GM23248 (cell line): ENCODE results near the gene TUNAR. TPM values are rescaled to one million over a fixed set of nuclear protein-coding genes. Genes with fewer than 3 reads are reported as not detected.

ENCODE experiments used
- DNase-seq: peaks from one replicate; pipeline ENCODE4 v3.0.0-alpha.2; 2015
- H2AFZ ChIP-seq: fragments of 200-600 bp; sonication (generic); 2 replicates; pipeline ENCODE4 v1.6.1; 2016; ENCODE audit warnings: antibody characterized with exemption
- H3F3A ChIP-seq: fragments of 200-600 bp; sonication (generic); 2 replicates; pipeline ENCODE4 v1.6.1; 2016; ENCODE audit warnings: mild to moderate bottlenecking, antibody characterized with exemption, mixed run types; ENCODE audit not compliant: insufficient read depth
- H3K27ac ChIP-seq: fragments of 200-600 bp; sonication (generic); 2 replicates; pipeline ENCODE4 v1.5.1; 2016; ENCODE audit warnings: mild to moderate bottlenecking
- H3K27me3 ChIP-seq: fragments of 200-600 bp; sonication (generic); replicated peaks from 2 replicates; pipeline ENCODE4 v1.6.1; 2016; ENCODE audit warnings: mild to moderate bottlenecking; ENCODE audit not compliant: insufficient read depth
- H3K36me3 ChIP-seq: fragments of 200-600 bp; sonication (generic); 2 replicates; pipeline ENCODE4 v1.6.1; 2016; ENCODE audit warnings: low read depth, mild to moderate bottlenecking
- H3K4me1 ChIP-seq: fragments of 200-600 bp; sonication (generic); 2 replicates; pipeline ENCODE4 v1.6.1; 2016; ENCODE audit warnings: mild to moderate bottlenecking; ENCODE audit not compliant: insufficient read depth
- H3K4me2 ChIP-seq: fragments of 200-600 bp; sonication (generic); one replicate; pipeline ENCODE4 v1.6.1; 2016; ENCODE audit warnings: mild to moderate bottlenecking; ENCODE audit not compliant: unreplicated experiment
- H3K4me3 ChIP-seq: fragments of 200-600 bp; sonication (generic); 2 replicates; pipeline ENCODE4 v1.5.1; 2016; ENCODE audit warnings: mild to moderate bottlenecking
- H3K79me2 ChIP-seq: fragments of 200-600 bp; sonication (generic); 2 replicates; pipeline ENCODE4 v1.6.1; 2016; ENCODE audit warnings: mild to moderate bottlenecking; ENCODE audit not compliant: insufficient read depth
- H3K9ac ChIP-seq: fragments of 200-600 bp; sonication (generic); 2 replicates; pipeline ENCODE4 v1.6.1; 2016; ENCODE audit warnings: mild to moderate bottlenecking
- H3K9me2 ChIP-seq: fragments of 200-600 bp; sonication (generic); 2 replicates; pipeline ENCODE4 v1.6.1; 2016; ENCODE audit warnings: mixed run types, mild to moderate bottlenecking, moderate library complexity; ENCODE audit not compliant: insufficient read depth
- H3K9me3 ChIP-seq: fragments of 200-600 bp; sonication (generic); one replicate; pipeline ENCODE4 v1.6.1; 2017; ENCODE audit warnings: low read depth
- H4K20me1 ChIP-seq: fragments of 200-600 bp; sonication (generic); 2 replicates; pipeline ENCODE4 v1.6.0; 2016; ENCODE audit not compliant: insufficient read depth
- EZH2 ChIP-seq: fragments of 200-600 bp; sonication (generic); IDR thresholded peaks from 2 replicates; pipeline ENCODE4 v1.6.1; 2018; ENCODE audit warnings: antibody characterized with exemption, mild to moderate bottlenecking; ENCODE audit not compliant: insufficient read depth, poor library complexity, severe bottlenecking
- EZH2phosphoT487 ChIP-seq: fragments of 200-600 bp; sonication (generic); IDR thresholded peaks from 2 replicates; pipeline ENCODE4 v1.6.1; 2018; ENCODE audit warnings: antibody characterized with exemption, moderate library complexity, mild to moderate bottlenecking, low read depth; ENCODE audit not compliant: insufficient read depth
- WGBS, 2 experiments: methylation state at CpG; one replicate each; pipeline ENCODE4 v1.1.6; 2015 to 2017; ENCODE audit warnings: low lambda C conversion rate in 2 of 2, low coverage in 1 of 2; ENCODE audit errors: missing lambda C conversion rate in 2 of 2; 5-methylcytosine and 5-hydroxymethylcytosine counted together
- in situ Hi-C: fragments of 300-500 bp; cut with MboI; formaldehyde crosslinking; loops from 2 replicates; pipeline ENCODE4 v1.15.0; 2020
- polyA plus RNA-seq: library from polyadenylated mRNA; unstranded; fragments of >200 nt; fragmentation: Nextera tagmentation; extraction: Ambion mirVana; gene quantifications from 2 replicates; pipeline ENCODE4 v1.2.1, GENCODE V29; 2016
- total RNA-seq: library from RNA; depleted of rRNA; stranded (reverse); fragments of >200 nt; shearing (Covaris generic); gene quantifications from 2 replicates; pipeline ENCODE4 v1.2.3, GENCODE V29; 2014

Gene TUNAR
- total and polyA plus RNA-seq, 2 experiments from 2014 or later, result not detected

- Histone ChIP-seq H4K20me1 (no peaks in the 10 kb centered on the region), H3K36me3 (no peaks in the 10 kb centered on the region), H3K9me3 (no peaks in the 10 kb centered on the region), H3K4me1 (peaks cover 10% of the 10 kb centered on the region), H3K27me3 (peaks cover 20% of the 10 kb centered on the region), H3K9ac (peak overlapping the region; percentile 37; the same call in 1 of the 2 replicates), H3K4me3 (no peak overlapping the region), H3K79me2 (no peaks in the 10 kb centered on the region), H3F3A (peaks cover 8% of the 10 kb centered on the region), H2AFZ (peak overlapping the region; percentile 72), H3K27ac (peak overlapping the region; percentile 55), H3K9me2 (no peaks in the 10 kb centered on the region), H3K4me2 (no peak overlapping the region)
- TF ChIP-seq EZH2phosphoT487 (no peak), EZH2 (no peak)
- DNase-seq, result peak; percentile 92
- in situ Hi-C loops, result no loop called here
- 13 to 15% methylated on average over 3 of the region's 3 CpGs for WGBS, 2 experiments
Observed at GRCh38 chr14:95891742-95892141, 15.1 kb downstream of the TUNAR start.

GRCh38 chr14:95892142-95892541, 15.5 kb downstream of the TUNAR start:
- Histone ChIP-seq H3K27ac (peak overlapping the region; percentile 55), H4K20me1 (no peaks in the 10 kb centered on the region), H3K4me3 (no peak overlapping the region), H3K36me3 (no peaks in the 10 kb centered on the region), H3K4me1 (peaks cover 10% of the 10 kb centered on the region), H3K9ac (peak overlapping the region; percentile 37; the same call in 1 of the 2 replicates), H3K9me2 (no peaks in the 10 kb centered on the region), H3K27me3 (peaks cover 24% of the 10 kb centered on the region), H3K4me2 (no peak overlapping the region), H3K9me3 (no peaks in the 10 kb centered on the region), H3F3A (peaks cover 8% of the 10 kb centered on the region), H2AFZ (peak overlapping the region; percentile 72), H3K79me2 (no peaks in the 10 kb centered on the region)
- peak; percentile 9 for DNase-seq
- TF ChIP-seq EZH2 (no peak), EZH2phosphoT487 (no peak)
- 75 to 83% methylated on average over 11 of the region's 11 CpGs for WGBS, 2 experiments
- in situ Hi-C loops, result no loop called here

- in situ Hi-C loops, result no loop called here
- H4K20me1 ChIP-seq, result no peaks in the 10 kb centered on the region
- 52 to 55% methylated on average over 10 of the region's 10 CpGs for WGBS, 2 experiments
- DNase-seq, result peak; percentile 31
- no peaks in the 10 kb centered on the region for H3K9me2 ChIP-seq
- peaks cover 8% of the 10 kb centered on the region for H3F3A ChIP-seq
- H3K9ac ChIP-seq, result no peak overlapping the region
- peaks cover 29% of the 10 kb centered on the region for H3K27me3 ChIP-seq
- H3K36me3 ChIP-seq, result no peaks in the 10 kb centered on the region
- H3K4me3 ChIP-seq, result no peak overlapping the region
- H3K4me2 ChIP-seq, result no peak overlapping the region
- no peak overlapping the region for H3K27ac ChIP-seq
- no peaks in the 10 kb centered on the region for H3K79me2 ChIP-seq
- H3K9me3 ChIP-seq, result no peaks in the 10 kb centered on the region
- no peak overlapping the region for H2AFZ ChIP-seq
- peaks cover 10% of the 10 kb centered on the region for H3K4me1 ChIP-seq
- TF ChIP-seq EZH2phosphoT487, result no peak
- TF ChIP-seq EZH2, result no peak
Observed at GRCh38 chr14:95895720-95896119, 19.1 kb downstream of the TUNAR start.

GRCh38 chr14:95896498-95897135, 20.0 kb downstream of the TUNAR start:
- H3K27ac ChIP-seq, result no peak overlapping the region
- no peak for DNase-seq
- WGBS, 2 experiments, result 10 to 12% methylated on average over 7 of the region's 7 CpGs
- H3F3A ChIP-seq, result peaks cover under 1% of the 10 kb centered on the region; the same call in 1 of the 2 replicates
- no peak overlapping the region for H3K4me2 ChIP-seq
- no peaks in the 10 kb centered on the region for H3K79me2 ChIP-seq
- no peak for TF ChIP-seq EZH2
- no peak for TF ChIP-seq EZH2phosphoT487
- H3K27me3 ChIP-seq, result peaks cover 29% of the 10 kb centered on the region
- no peaks in the 10 kb centered on the region for H3K9me3 ChIP-seq
- no peak overlapping the region for H3K9ac ChIP-seq
- H3K9me2 ChIP-seq, result no peaks in the 10 kb centered on the region
- in situ Hi-C loops, result no loop called here
- H3K4me3 ChIP-seq, result no peak overlapping the region
- no peaks in the 10 kb centered on the region for H4K20me1 ChIP-seq
- H2AFZ ChIP-seq, result no peak overlapping the region
- H3K4me1 ChIP-seq, result peaks cover 10% of the 10 kb centered on the region; the same call in 1 of the 2 replicates
- H3K36me3 ChIP-seq, result no peaks in the 10 kb centered on the region
